Suprapubic skin (tissue), 4 donors: ENCODE results near the gene GNA12. TPM values are rescaled to one million over a fixed set of nuclear protein-coding genes. Genes with fewer than 3 reads are reported as not detected.

Experiments used
- DNase-seq, 2 donors: peaks; one replicate each; pipeline ENCODE4 v3.0.0-alpha.2; 2019; ENCODE audit warnings: low spot score in 2 of 2
- H3K27ac ChIP-seq: fragments of 200-600 bp; sonication (generic); one replicate; pipeline ENCODE4 v1.5.1; 2019
- H3K27me3 ChIP-seq: fragments of 200-600 bp; sonication (generic); one replicate; pipeline ENCODE4 v1.5.1; 2019
- H3K36me3 ChIP-seq: fragments of 200-600 bp; sonication (generic); one replicate; pipeline ENCODE4 v1.5.1; 2019
- H3K4me1 ChIP-seq: fragments of 200-600 bp; sonication (generic); one replicate; pipeline ENCODE4 v1.5.1; 2019
- H3K4me3 ChIP-seq: fragments of 200-600 bp; sonication (generic); one replicate; pipeline ENCODE4 v1.5.1; 2019; ENCODE audit warnings: mild to moderate bottlenecking
- H3K9me3 ChIP-seq: fragments of 200-600 bp; sonication (generic); one replicate; pipeline ENCODE4 v1.5.1; 2019
- EP300 ChIP-seq: sonication (generic); formaldehyde crosslinking; IDR thresholded peaks from one replicate; pipeline ENCODE4 v1.6.1; 2017; ENCODE audit warnings: antibody characterized with exemption
- POLR2A ChIP-seq, 2 donors: fragments of 450-650 bp; IDR thresholded peaks; one replicate each; pipeline ENCODE4 v1.6.1; 2017; ENCODE audit warnings: antibody characterized with exemption in 2 of 2, mild to moderate bottlenecking in 2 of 2, moderate library complexity in 2 of 2
- POLR2AphosphoS5 ChIP-seq, 3 donors: sonication (generic); formaldehyde crosslinking; IDR thresholded peaks; one replicate each; pipeline ENCODE4 v1.6.1; 2017; ENCODE audit warnings: antibody characterized with exemption in 3 of 3
- WGBS: methylation state at CpG from one replicate; pipeline ENCODE4 v1.1.5; 2018; 5-methylcytosine and 5-hydroxymethylcytosine counted together
- total RNA-seq, 4 donors: library from RNA; depleted of rRNA; stranded (reverse); fragments of >200 nt; gene quantifications; one replicate each; pipeline ENCODE4 v1.1.0, GENCODE V29; 2016
- TF ChIP-seq, protein P1 (sequence below), 2 donors: fragments of 200-600 bp in 1 of 2; fragments of 450-650 bp in 1 of 2; sonication (generic) in 1 of 2; IDR thresholded peaks; one replicate each; pipeline ENCODE4 v1.5.1; 2016 to 2019; ENCODE audit warnings: antibody characterized with exemption in 2 of 2, mild to moderate bottlenecking in 1 of 2, moderate library complexity in 1 of 2

The GNA12 gene
- total RNA-seq, 4 donors from 2014 or later, result 9.7 to 15.0 (median 13.3) TPM

DNA sequence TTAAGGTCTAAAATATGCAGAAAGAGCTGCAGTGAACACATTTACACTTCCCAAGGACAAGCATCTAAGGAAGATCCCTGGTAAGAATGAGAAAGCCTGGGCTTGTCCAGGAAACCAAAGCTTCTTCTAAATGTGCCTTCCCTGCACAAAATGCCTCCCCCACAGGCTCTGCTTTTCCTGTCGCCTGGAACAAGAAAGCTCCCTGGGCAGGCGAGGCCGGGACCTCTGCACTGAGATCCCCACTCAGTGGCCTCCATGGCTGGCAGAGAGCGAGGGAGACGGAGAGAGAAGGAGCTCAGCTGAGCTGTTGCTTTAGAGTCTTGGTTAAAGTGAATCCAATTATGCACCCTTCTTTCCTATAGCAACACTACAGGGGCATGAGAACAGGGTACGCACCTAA, 80.5 kb downstream of the GNA12 start:
- no peak for DNase-seq
- Histone ChIP-seq H3K4me1 (peaks cover 52% of the 10 kb centered on the region), H3K36me3 (no peaks in the 10 kb centered on the region), H3K27me3 (no peaks in the 10 kb centered on the region), H3K4me3 (no peak overlapping the region), H3K9me3 (no peaks in the 10 kb centered on the region), H3K27ac (peak overlapping the region; percentile 85)
- TF ChIP-seq POLR2A (IDR thresholded peaks at IDR 0.05), result no peak
- TF ChIP-seq EP300, result no peak
- TF ChIP-seq, protein P1, sequence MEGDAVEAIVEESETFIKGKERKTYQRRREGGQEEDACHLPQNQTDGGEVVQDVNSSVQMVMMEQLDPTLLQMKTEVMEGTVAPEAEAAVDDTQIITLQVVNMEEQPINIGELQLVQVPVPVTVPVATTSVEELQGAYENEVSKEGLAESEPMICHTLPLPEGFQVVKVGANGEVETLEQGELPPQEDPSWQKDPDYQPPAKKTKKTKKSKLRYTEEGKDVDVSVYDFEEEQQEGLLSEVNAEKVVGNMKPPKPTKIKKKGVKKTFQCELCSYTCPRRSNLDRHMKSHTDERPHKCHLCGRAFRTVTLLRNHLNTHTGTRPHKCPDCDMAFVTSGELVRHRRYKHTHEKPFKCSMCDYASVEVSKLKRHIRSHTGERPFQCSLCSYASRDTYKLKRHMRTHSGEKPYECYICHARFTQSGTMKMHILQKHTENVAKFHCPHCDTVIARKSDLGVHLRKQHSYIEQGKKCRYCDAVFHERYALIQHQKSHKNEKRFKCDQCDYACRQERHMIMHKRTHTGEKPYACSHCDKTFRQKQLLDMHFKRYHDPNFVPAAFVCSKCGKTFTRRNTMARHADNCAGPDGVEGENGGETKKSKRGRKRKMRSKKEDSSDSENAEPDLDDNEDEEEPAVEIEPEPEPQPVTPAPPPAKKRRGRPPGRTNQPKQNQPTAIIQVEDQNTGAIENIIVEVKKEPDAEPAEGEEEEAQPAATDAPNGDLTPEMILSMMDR (IDR thresholded peaks at IDR 0.05), result no peak
- no peak for TF ChIP-seq POLR2AphosphoS5 (IDR thresholded peaks at IDR 0.05)
- WGBS, result 82% methylated on average over 6 of the region's 6 CpGs

GRCh38 chr7:2761801-2762497, 82.2 kb downstream of the GNA12 start:
- 91% methylated on average over 29 of the region's 29 CpGs for WGBS
- TF ChIP-seq, protein P1 (IDR thresholded peaks at IDR 0.05), result no peak
- H3K4me1 ChIP-seq, result peaks cover 69% of the 10 kb centered on the region
- no peak overlapping the region for H3K4me3 ChIP-seq
- no peaks in the 10 kb centered on the region for H3K36me3 ChIP-seq
- peak overlapping the region; percentile 85 for H3K27ac ChIP-seq
- H3K27me3 ChIP-seq, result no peaks in the 10 kb centered on the region
- DNase-seq, result no peak
- H3K9me3 ChIP-seq, result no peaks in the 10 kb centered on the region

GRCh38 chr7:2761131-2761624, 82.9 kb downstream of the GNA12 start:
- WGBS, result 77% methylated on average over 18 of the region's 19 CpGs
- DNase-seq, result no peak
- Histone ChIP-seq H3K27me3 (no peaks in the 10 kb centered on the region), H3K9me3 (no peaks in the 10 kb centered on the region), H3K4me3 (no peak overlapping the region), H3K4me1 (peaks cover 73% of the 10 kb centered on the region), H3K36me3 (no peaks in the 10 kb centered on the region), H3K27ac (peak overlapping the region; percentile 50)
- no peak for TF ChIP-seq POLR2AphosphoS5 (IDR thresholded peaks at IDR 0.05)
- TF ChIP-seq, protein P1 (IDR thresholded peaks at IDR 0.05), result no peak
- TF ChIP-seq POLR2A (IDR thresholded peaks at IDR 0.05), result no peak
- no peak for TF ChIP-seq EP300

- peaks cover 73% of the 10 kb centered on the region for H3K4me1 ChIP-seq
- H3K4me3 ChIP-seq, result no peak overlapping the region
- 31% methylated on average over 16 of the region's 22 CpGs for WGBS
- no peaks in the 10 kb centered on the region for H3K27me3 ChIP-seq
- peak in 1 of 3 donors; percentile 7 for TF ChIP-seq POLR2AphosphoS5 (IDR thresholded peaks at IDR 0.05)
- TF ChIP-seq, protein P1 (IDR thresholded peaks at IDR 0.05), result peak in 1 of 2 donors; percentile 15
- TF ChIP-seq POLR2A (IDR thresholded peaks at IDR 0.05), result no peak
- H3K9me3 ChIP-seq, result no peaks in the 10 kb centered on the region
- peak in 1 of 2 donors; percentile 82 for DNase-seq
- H3K36me3 ChIP-seq, result no peaks in the 10 kb centered on the region
- peak overlapping the region; percentile 50 for H3K27ac ChIP-seq
Measured at GRCh38 chr7:2760098-2760889, 83.8 kb downstream of the GNA12 start.

- TF ChIP-seq, protein P1 (IDR thresholded peaks at IDR 0.05), result no peak
- no peak for TF ChIP-seq EP300
- no peak for TF ChIP-seq POLR2AphosphoS5 (IDR thresholded peaks at IDR 0.05)
- no peak for TF ChIP-seq POLR2A (IDR thresholded peaks at IDR 0.05)
- DNase-seq, result no peak
- Histone ChIP-seq H3K36me3 (no peaks in the 10 kb centered on the region), H3K4me3 (no peak overlapping the region), H3K4me1 (peaks cover 73% of the 10 kb centered on the region), H3K9me3 (no peaks in the 10 kb centered on the region), H3K27ac (peak overlapping the region; percentile 50), H3K27me3 (no peaks in the 10 kb centered on the region)
- 29% methylated on average over 8 of the region's 8 CpGs for WGBS
Measured at GRCh38 chr7:2759736-2760097, 84.4 kb downstream of the GNA12 start.
